ENCODE data around the gene PDE6B.

PDE6B gene

GRCh38 chr4:663438-664428 is 38.4 kb downstream of the PDE6B start:
- no peak for DNase-seq (ENCODE audit: low read depth, low spot score)
- CTCF ChIA-PET, result interaction anchor here (2.2 kb wide), 1 partner anchor 11 kb away, joined by 13 read pairs; the partner anchor contains the start of genes ATP5ME and MYL5
- TF ChIP-seq, protein P1, sequence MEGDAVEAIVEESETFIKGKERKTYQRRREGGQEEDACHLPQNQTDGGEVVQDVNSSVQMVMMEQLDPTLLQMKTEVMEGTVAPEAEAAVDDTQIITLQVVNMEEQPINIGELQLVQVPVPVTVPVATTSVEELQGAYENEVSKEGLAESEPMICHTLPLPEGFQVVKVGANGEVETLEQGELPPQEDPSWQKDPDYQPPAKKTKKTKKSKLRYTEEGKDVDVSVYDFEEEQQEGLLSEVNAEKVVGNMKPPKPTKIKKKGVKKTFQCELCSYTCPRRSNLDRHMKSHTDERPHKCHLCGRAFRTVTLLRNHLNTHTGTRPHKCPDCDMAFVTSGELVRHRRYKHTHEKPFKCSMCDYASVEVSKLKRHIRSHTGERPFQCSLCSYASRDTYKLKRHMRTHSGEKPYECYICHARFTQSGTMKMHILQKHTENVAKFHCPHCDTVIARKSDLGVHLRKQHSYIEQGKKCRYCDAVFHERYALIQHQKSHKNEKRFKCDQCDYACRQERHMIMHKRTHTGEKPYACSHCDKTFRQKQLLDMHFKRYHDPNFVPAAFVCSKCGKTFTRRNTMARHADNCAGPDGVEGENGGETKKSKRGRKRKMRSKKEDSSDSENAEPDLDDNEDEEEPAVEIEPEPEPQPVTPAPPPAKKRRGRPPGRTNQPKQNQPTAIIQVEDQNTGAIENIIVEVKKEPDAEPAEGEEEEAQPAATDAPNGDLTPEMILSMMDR (IDR thresholded peaks at IDR 0.05; ENCODE audit: insufficient read depth, low read length, missing control alignments), result no peak
- H3K4me3 ChIP-seq (ENCODE audit: low read depth, low read length), result peak overlapping the region; percentile 41
- POLR2A ChIA-PET, result no interaction called here

- POLR2A ChIA-PET, result no interaction called here
- TF ChIP-seq, protein P1 (IDR thresholded peaks at IDR 0.05; ENCODE audit: insufficient read depth, low read length, missing control alignments), result no peak
- no peak for DNase-seq (ENCODE audit: low read depth, low spot score)
- no peak overlapping the region for H3K4me3 ChIP-seq (ENCODE audit: low read depth, low read length)
- CTCF ChIA-PET, result interaction anchor here (2.2 kb wide), 1 partner anchor 10 kb away, joined by 13 read pairs; the partner anchor contains the start of genes ATP5ME and MYL5
Measured at GRCh38 chr4:664713-665231, 39.4 kb downstream of the PDE6B start.

DNA sequence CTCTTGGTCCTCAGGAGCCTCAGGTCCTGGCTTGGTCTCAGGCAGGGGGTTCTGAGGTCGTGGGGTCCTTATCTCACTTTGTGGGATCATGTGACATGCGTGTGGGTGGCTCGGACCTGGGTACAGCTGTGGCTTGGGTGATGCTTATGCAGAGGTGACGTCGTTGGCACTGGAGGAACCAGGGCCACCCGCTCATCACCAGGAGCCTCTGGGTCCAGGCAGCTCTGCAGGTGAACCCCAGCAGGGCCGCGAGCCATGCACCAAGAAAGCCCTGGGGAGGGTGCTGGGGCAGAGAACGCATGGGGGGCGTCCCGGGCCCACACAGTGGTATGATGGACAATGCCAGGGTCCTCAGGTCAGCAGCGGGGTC is 40.0 kb downstream of the PDE6B start:
- CTCF ChIA-PET, result interaction anchor here (2.2 kb wide), 1 partner anchor 9 kb away, joined by 13 read pairs; the partner anchor contains the start of genes ATP5ME and MYL5
- no peak for DNase-seq (ENCODE audit: low read depth, low spot score)
- no peak overlapping the region for H3K4me3 ChIP-seq (ENCODE audit: low read depth, low read length)

GRCh38 chr4:665751-666435 is 40.5 kb downstream of the PDE6B start:
- POLR2A ChIA-PET, result no interaction called here
- no peak overlapping the region for H3K4me3 ChIP-seq (ENCODE audit: low read depth, low read length)
- TF ChIP-seq, protein P1 (IDR thresholded peaks at IDR 0.05; ENCODE audit: insufficient read depth, low read length, missing control alignments), result no peak
- DNase-seq (ENCODE audit: low read depth, low spot score), result no peak
- CTCF ChIA-PET, result interaction anchor here (2.2 kb wide), 1 partner anchor 9 kb away, joined by 13 read pairs; the partner anchor contains the start of genes ATP5ME and MYL5

More for the DNA sequence above, 40.0 kb downstream of the PDE6B start:
- TF ChIP-seq, protein P1 (IDR thresholded peaks at IDR 0.05; ENCODE audit: insufficient read depth, low read length, missing control alignments), result no peak
- POLR2A ChIA-PET, result no interaction called here

DNA sequence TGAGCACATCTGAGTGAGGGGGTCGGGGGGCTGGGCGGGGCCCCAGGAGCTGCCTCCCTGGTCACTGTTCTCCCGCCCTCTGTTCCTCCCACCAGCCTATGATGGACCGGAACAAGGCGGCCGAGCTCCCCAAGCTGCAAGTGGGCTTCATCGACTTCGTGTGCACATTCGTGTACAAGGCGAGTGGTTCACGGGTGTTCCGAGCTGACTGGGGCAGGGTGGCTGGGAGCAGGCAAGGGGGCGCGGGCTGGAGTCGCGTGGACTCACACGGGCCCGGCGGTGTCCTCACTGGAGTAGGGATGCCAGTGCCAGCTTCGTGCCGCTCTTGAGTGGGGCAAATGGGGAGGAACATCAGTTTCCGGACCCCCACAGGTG is 41.0 kb downstream of the PDE6B start:
- POLR2A ChIA-PET, result no interaction called here
- no peak overlapping the region for H3K4me3 ChIP-seq (ENCODE audit: low read depth, low read length)
- CTCF ChIA-PET, result no interaction called here
- DNase-seq (ENCODE audit: low read depth, low spot score), result no peak
- TF ChIP-seq, protein P1 (IDR thresholded peaks at IDR 0.05; ENCODE audit: insufficient read depth, low read length, missing control alignments), result no peak
